Measurements from ENCODE around the gene RGPD6. TPM values are rescaled to one million over a fixed set of nuclear protein-coding genes. Genes with fewer than 3 reads are reported as not detected.
"Not testable (repeated sequence)": the region's sequence is repeated elsewhere in the genome, so short reads cannot be mapped to it uniquely, and the experiment has no call there.

RGPD6 gene
- total RNA-seq, 4 donors from 2014 or later, result 40.0 to 107 (median 56.9) TPM

GRCh38 chr2:110579216-110579965, 2.4 kb upstream of the RGPD6 start:
- H3K27me3 ChIP-seq; H3K36me3 ChIP-seq; H3K4me1 ChIP-seq; H3K9me3 ChIP-seq; H3K4me3 ChIP-seq; H3K27ac ChIP-seq; DNase-seq (ENCODE audit: low spot score in 2 of 2): not testable (repeated sequence)
- WGBS, result no CpG with 5 or more reads among the region's 12 CpGs

- H3K36me3 ChIP-seq; H3K27me3 ChIP-seq; DNase-seq (ENCODE audit: low spot score in 2 of 2); H3K27ac ChIP-seq; H3K4me1 ChIP-seq; H3K9me3 ChIP-seq; H3K4me3 ChIP-seq: not testable (repeated sequence)
- no CpG with 5 or more reads among the region's 1 CpG for WGBS
Measured at GRCh38 chr2:110578429-110578828, 1.4 kb upstream of the RGPD6 start.

- not testable (repeated sequence) for DNase-seq (ENCODE audit: low spot score in 2 of 2); H3K36me3 ChIP-seq; H3K9me3 ChIP-seq; H3K27ac ChIP-seq; H3K4me1 ChIP-seq; H3K4me3 ChIP-seq; H3K27me3 ChIP-seq
- no CpG with 5 or more reads among the region's 8 CpGs for WGBS
Measured at GRCh38 chr2:110499755-110500377, 77.2 kb downstream of the RGPD6 start.

GRCh38 chr2:110496027-110496426, 81.0 kb downstream of the RGPD6 start:
- not testable (repeated sequence) for H3K36me3 ChIP-seq; DNase-seq (ENCODE audit: low spot score in 2 of 2); H3K4me1 ChIP-seq; H3K27me3 ChIP-seq; H3K27ac ChIP-seq; H3K9me3 ChIP-seq; H3K4me3 ChIP-seq
- no CpG with 5 or more reads among the region's 6 CpGs for WGBS

- WGBS, result no CpG with 5 or more reads among the region's 3 CpGs
- not testable (repeated sequence) for H3K4me3 ChIP-seq; H3K9me3 ChIP-seq; H3K27ac ChIP-seq; H3K27me3 ChIP-seq; H3K36me3 ChIP-seq; H3K4me1 ChIP-seq; DNase-seq (ENCODE audit: low spot score in 2 of 2)
Measured at GRCh38 chr2:110494488-110494887, 82.5 kb downstream of the RGPD6 start.

- not testable (repeated sequence) for H3K27ac ChIP-seq; H3K9me3 ChIP-seq; H3K27me3 ChIP-seq; DNase-seq (ENCODE audit: low spot score in 2 of 2); H3K4me3 ChIP-seq; H3K36me3 ChIP-seq; H3K4me1 ChIP-seq
- no CpG with 5 or more reads among the region's 1 CpG for WGBS
Measured at GRCh38 chr2:110488991-110489390, 88.0 kb downstream of the RGPD6 start.

- not testable (repeated sequence) for H3K27ac ChIP-seq; DNase-seq (ENCODE audit: low spot score in 2 of 2); H3K4me3 ChIP-seq; H3K9me3 ChIP-seq; H3K27me3 ChIP-seq; H3K4me1 ChIP-seq; H3K36me3 ChIP-seq
- WGBS, result no CpG with 5 or more reads among the region's 4 CpGs
Measured at GRCh38 chr2:110482697-110483096, 94.3 kb downstream of the RGPD6 start.

- not testable (repeated sequence) for H3K4me1 ChIP-seq; DNase-seq (ENCODE audit: low spot score in 2 of 2); H3K9me3 ChIP-seq; H3K4me3 ChIP-seq; H3K27me3 ChIP-seq; H3K36me3 ChIP-seq; H3K27ac ChIP-seq
- WGBS, result no CpG with 5 or more reads among the region's 3 CpGs
Measured at GRCh38 chr2:110481200-110481599, 95.8 kb downstream of the RGPD6 start.

- not testable (repeated sequence) for H3K9me3 ChIP-seq; H3K36me3 ChIP-seq; H3K27me3 ChIP-seq; H3K4me3 ChIP-seq; H3K4me1 ChIP-seq; H3K27ac ChIP-seq; DNase-seq (ENCODE audit: low spot score in 2 of 2)
- no CpG with 5 or more reads among the region's 4 CpGs for WGBS
Measured at GRCh38 chr2:110480084-110480483, 96.9 kb downstream of the RGPD6 start.

GRCh38 chr2:110477370-110477769, 99.7 kb downstream of the RGPD6 start:
- H3K27me3 ChIP-seq; DNase-seq (ENCODE audit: low spot score in 2 of 2); H3K36me3 ChIP-seq; H3K27ac ChIP-seq; H3K4me3 ChIP-seq; H3K9me3 ChIP-seq; H3K4me1 ChIP-seq: not testable (repeated sequence)
- WGBS, result no CpG with 5 or more reads among the region's 7 CpGs

- H3K4me1 ChIP-seq; H3K4me3 ChIP-seq; DNase-seq (ENCODE audit: low spot score in 2 of 2); H3K36me3 ChIP-seq; H3K27ac ChIP-seq; H3K27me3 ChIP-seq; H3K9me3 ChIP-seq: not testable (repeated sequence)
- WGBS, result no CpG with 5 or more reads among the region's 6 CpGs
Measured at GRCh38 chr2:110476952-110477351, 100.1 kb downstream of the RGPD6 start.

- H3K4me3 ChIP-seq; H3K9me3 ChIP-seq; H3K36me3 ChIP-seq; H3K27me3 ChIP-seq; H3K27ac ChIP-seq; DNase-seq (ENCODE audit: low spot score in 2 of 2); H3K4me1 ChIP-seq: not testable (repeated sequence)
- WGBS, result no CpG with 5 or more reads among the region's 3 CpGs
Measured at GRCh38 chr2:110475627-110476359, 101.2 kb downstream of the RGPD6 start.

GRCh38 chr2:110474898-110475297, 102.1 kb downstream of the RGPD6 start:
- no CpG with 5 or more reads among the region's 4 CpGs for WGBS
- not testable (repeated sequence) for H3K27me3 ChIP-seq; H3K36me3 ChIP-seq; DNase-seq (ENCODE audit: low spot score in 2 of 2); H3K27ac ChIP-seq; H3K9me3 ChIP-seq; H3K4me3 ChIP-seq; H3K4me1 ChIP-seq

GRCh38 chr2:110473059-110473358, 104.0 kb downstream of the RGPD6 start:
- H3K27ac ChIP-seq; H3K27me3 ChIP-seq; H3K4me3 ChIP-seq; H3K36me3 ChIP-seq; H3K9me3 ChIP-seq; DNase-seq (ENCODE audit: low spot score in 2 of 2); H3K4me1 ChIP-seq: not testable (repeated sequence)
- no CpG with 5 or more reads among the region's 3 CpGs for WGBS
